Loucy (cell line): Measurements from ENCODE around the gene TP53TG5.

Experiments
- EZH2phosphoT487 ChIP-seq: fragments of 200-600 bp; IDR thresholded peaks from 2 replicates; pipeline ENCODE4 v1.6.1; 2018; ENCODE audit warnings: antibody characterized with exemption, mild to moderate bottlenecking, moderate library complexity, borderline replicate concordance
- TF ChIP-seq, protein P1 (sequence below): fragments of 200-600 bp; sonication (generic); conservative IDR thresholded peaks from 2 replicates; pipeline ENCODE4 v1.5.1; 2014; ENCODE audit warnings: mild to moderate bottlenecking, antibody characterized with exemption, low read length

DNA sequence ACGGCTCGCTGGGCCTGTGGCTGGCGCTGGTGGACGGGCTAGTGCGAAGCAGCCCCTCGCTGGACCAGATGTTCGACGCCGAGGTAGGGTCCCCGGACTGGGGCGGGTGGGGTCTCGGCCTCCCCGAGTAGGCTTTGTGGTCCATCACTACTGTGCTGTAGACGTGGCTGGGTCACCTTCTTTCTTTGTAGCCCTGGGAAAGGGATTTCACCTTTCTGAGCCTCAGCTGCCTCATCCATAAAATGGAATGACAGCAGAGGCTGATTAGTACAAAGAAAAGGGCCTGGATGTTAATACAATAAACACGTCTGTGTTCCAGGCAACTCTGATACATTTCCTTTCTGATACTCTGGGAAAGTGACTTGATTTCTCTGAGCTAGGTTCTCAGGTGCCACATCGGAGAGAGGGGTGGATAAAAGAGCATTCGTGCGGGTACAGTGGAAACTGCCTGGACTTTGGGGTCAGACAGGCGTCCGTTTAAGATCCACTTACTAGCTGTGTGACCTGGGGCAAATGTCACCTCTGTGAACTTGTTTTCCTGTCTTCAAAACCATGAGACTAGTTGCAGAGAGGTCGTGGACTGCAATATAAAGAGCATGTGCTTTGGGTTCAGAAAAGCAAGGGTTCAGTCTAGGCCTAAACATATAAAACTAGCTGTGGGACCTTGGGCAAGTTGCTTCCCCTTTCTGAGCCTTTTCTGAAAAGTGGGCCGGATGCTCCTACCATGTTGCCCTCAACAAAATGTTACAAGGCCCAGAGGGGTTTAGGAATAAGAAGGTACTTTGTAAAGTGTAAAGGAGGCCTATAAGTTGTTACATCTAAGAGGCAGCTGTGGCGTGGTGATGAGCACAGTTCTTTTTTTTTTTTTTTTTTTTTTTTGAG lies 14.3 kb downstream of the TP53TG5 start:
- TF ChIP-seq, protein P1, sequence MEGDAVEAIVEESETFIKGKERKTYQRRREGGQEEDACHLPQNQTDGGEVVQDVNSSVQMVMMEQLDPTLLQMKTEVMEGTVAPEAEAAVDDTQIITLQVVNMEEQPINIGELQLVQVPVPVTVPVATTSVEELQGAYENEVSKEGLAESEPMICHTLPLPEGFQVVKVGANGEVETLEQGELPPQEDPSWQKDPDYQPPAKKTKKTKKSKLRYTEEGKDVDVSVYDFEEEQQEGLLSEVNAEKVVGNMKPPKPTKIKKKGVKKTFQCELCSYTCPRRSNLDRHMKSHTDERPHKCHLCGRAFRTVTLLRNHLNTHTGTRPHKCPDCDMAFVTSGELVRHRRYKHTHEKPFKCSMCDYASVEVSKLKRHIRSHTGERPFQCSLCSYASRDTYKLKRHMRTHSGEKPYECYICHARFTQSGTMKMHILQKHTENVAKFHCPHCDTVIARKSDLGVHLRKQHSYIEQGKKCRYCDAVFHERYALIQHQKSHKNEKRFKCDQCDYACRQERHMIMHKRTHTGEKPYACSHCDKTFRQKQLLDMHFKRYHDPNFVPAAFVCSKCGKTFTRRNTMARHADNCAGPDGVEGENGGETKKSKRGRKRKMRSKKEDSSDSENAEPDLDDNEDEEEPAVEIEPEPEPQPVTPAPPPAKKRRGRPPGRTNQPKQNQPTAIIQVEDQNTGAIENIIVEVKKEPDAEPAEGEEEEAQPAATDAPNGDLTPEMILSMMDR: no peak
- no peak for TF ChIP-seq EZH2phosphoT487
